Measurements from ENCODE around the gene STX8. TPM values are rescaled to one million over a fixed set of nuclear protein-coding genes. Genes with fewer than 3 reads are reported as not detected.

The STX8 gene
- total RNA-seq, 2 experiments from 2014 or later: 59.6 to 71.5 TPM

DNA sequence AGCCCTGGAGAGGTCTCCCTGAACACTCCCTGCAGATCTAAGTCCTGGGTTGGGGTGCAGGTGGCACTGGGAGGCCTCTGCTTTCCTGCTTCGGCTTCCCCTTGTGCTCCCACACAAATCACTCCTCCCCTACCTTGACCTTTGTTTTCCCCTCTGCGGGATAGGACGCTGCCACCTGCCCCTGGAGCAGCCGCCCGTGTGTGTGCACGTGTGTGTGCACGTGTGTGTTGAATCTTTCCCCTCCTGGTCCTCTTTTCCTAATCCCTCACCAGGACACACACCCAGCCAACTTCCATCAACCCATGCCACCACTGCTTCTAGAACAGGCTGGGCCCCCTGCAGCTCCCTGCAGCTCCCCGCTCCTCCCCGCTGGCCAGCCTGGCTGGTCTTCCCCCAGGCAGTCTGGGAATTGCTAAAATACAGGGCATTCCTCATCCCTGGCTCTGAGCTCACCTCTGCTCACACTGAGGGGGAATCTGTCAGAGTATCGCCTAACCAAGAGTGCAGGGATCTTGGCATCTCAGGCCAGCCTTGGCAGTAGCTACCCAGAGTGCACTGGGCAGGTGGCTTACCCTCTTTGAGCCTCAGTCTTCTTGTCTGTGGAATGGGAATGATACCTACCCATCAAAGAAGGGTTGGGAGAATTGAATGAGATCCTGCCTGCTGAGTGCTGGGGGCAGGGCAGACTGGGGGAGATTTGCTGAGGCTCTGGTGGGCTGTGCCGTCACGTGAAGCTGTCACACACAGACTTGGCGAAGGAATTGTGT, 355.8 kb downstream of the STX8 start:
- Mint-ChIP-seq H3K27me3 (no peaks in the 10 kb centered on the region), H3K4me3 (no peak overlapping the region), H3K27ac (no peak overlapping the region), H3K9me3 (peaks cover 19% of the 10 kb centered on the region), H3K4me1 (ENCODE audit: low read depth) (no peaks in the 10 kb centered on the region), H3K36me3 (ENCODE audit: low read depth) (peaks cover 9% of the 10 kb centered on the region)
- DNase-seq (no peak), ATAC-seq (no peak)
- TF ChIP-seq, protein P1, sequence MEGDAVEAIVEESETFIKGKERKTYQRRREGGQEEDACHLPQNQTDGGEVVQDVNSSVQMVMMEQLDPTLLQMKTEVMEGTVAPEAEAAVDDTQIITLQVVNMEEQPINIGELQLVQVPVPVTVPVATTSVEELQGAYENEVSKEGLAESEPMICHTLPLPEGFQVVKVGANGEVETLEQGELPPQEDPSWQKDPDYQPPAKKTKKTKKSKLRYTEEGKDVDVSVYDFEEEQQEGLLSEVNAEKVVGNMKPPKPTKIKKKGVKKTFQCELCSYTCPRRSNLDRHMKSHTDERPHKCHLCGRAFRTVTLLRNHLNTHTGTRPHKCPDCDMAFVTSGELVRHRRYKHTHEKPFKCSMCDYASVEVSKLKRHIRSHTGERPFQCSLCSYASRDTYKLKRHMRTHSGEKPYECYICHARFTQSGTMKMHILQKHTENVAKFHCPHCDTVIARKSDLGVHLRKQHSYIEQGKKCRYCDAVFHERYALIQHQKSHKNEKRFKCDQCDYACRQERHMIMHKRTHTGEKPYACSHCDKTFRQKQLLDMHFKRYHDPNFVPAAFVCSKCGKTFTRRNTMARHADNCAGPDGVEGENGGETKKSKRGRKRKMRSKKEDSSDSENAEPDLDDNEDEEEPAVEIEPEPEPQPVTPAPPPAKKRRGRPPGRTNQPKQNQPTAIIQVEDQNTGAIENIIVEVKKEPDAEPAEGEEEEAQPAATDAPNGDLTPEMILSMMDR (IDR thresholded peaks at IDR 0.05): no peak
- POLR2A ChIA-PET: no interaction called here
- intact Hi-C loops (cut with micrococcal nuclease): no loop called here
- CTCF ChIA-PET: no interaction called here

GRCh38 chr17:9218911-9219310, 356.7 kb downstream of the STX8 start:
- ChIA-PET CTCF (no interaction called here), POLR2A (no interaction called here)
- TF ChIP-seq, protein P1 (IDR thresholded peaks at IDR 0.05): no peak
- Mint-ChIP-seq H3K4me1 (ENCODE audit: low read depth) (no peaks in the 10 kb centered on the region), H3K36me3 (ENCODE audit: low read depth) (peaks cover 9% of the 10 kb centered on the region), H3K4me3 (no peak overlapping the region), H3K27me3 (no peaks in the 10 kb centered on the region), H3K9me3 (peaks cover 19% of the 10 kb centered on the region), H3K27ac (no peak overlapping the region)
- DNase-seq: no peak
- intact Hi-C loops (cut with micrococcal nuclease): no loop called here
- ATAC-seq: no peak

- intact Hi-C loops (cut with micrococcal nuclease): no loop called here
- no peaks in the 10 kb centered on the region for H3K27me3 Mint-ChIP-seq
- ATAC-seq (no peak), DNase-seq (no peak)
- peaks cover 19% of the 10 kb centered on the region for H3K9me3 Mint-ChIP-seq
- H3K27ac Mint-ChIP-seq: no peak overlapping the region
- H3K4me1 Mint-ChIP-seq (ENCODE audit: low read depth): no peaks in the 10 kb centered on the region
- no peak overlapping the region for H3K4me3 Mint-ChIP-seq
- H3K36me3 Mint-ChIP-seq (ENCODE audit: low read depth): peaks cover 9% of the 10 kb centered on the region
- POLR2A ChIA-PET: no interaction called here
- CTCF ChIA-PET: no interaction called here
- TF ChIP-seq, protein P1 (IDR thresholded peaks at IDR 0.05): no peak
Observed at GRCh38 chr17:9218064-9218635, 357.5 kb downstream of the STX8 start.

- POLR2A ChIA-PET: no interaction called here
- Mint-ChIP-seq H3K27ac (no peak overlapping the region), H3K4me1 (ENCODE audit: low read depth) (no peaks in the 10 kb centered on the region), H3K27me3 (no peaks in the 10 kb centered on the region), H3K36me3 (ENCODE audit: low read depth) (peaks cover 9% of the 10 kb centered on the region), H3K9me3 (peaks cover 19% of the 10 kb centered on the region), H3K4me3 (no peak overlapping the region)
- intact Hi-C loops (cut with micrococcal nuclease): no loop called here
- CTCF ChIA-PET: no interaction called here
- TF ChIP-seq, protein P1 (IDR thresholded peaks at IDR 0.05): no peak
- no peak for DNase-seq
- no peak for ATAC-seq
Observed at GRCh38 chr17:9217151-9218056, 358.2 kb downstream of the STX8 start.

Measured in activated CD8-positive, alpha-beta T cell treated with anti-CD3 and anti-CD28 coated beads for 36 hours (primary cell).